ENCODE measurements around the gene MYL12B.

The MYL12B gene

DNA sequence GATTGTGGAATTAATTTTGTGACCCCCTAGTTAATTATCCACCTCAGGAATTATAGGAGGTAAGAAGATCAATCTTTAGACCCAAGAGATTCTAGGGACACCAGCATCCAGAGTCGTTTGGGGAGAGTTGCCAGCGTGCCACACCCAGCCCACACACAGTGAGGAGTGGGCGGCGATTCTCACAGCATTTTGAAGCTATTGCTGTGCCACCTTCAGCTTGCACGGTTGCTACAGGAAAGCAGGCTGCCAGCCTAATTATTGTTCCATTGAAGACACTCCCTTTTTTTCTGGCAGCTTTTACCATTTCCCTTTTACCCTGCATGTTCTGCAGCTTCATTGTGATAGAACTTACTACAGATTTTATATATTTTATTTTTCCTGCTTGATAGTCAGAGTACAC is 27.5 kb upstream of the MYL12B start:
- in situ Hi-C loops (cut with HindIII; ENCODE audit: low sequenced_read_pairs) = no loop called here

DNA sequence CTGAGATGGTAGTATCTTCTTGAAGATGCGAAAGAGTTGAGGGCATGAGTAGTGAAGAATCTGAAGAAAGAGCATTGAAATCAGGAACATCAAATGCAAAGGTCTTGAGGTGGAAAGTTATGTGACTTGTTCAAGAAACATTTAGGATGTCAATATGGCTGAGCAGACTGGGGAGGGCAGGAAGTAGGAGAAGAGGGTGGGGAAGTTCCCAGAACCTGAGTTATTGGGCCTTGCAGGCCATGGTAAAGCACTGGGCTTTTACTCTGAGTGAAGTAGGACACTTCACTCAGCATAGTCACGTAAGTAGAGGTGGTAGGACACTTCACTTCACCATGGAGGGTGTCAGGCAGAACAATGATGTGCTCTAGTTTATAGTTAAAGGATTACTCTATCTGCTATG is 26.1 kb upstream of the MYL12B start:
- in situ Hi-C loops (cut with HindIII; ENCODE audit: low sequenced_read_pairs) = no loop called here

DNA sequence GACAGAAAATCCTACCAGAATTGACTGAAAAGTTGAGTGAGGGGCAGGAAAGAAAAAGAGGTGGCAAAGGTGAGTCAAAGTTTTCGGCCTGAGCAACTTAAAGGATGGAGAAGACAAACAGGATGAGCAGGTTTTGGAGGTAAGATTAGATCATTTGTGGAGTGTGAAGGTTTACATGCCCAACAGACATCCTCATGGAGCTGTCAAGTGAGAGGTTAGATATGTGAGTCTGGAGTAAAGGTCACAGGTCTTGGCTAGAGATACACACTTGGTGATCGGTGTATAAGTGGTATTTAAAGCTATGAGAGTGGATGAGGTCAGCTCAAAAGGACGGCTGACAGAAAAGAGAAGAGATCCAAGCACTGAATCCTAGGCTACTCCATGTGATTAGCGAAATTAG is 25.5 kb upstream of the MYL12B start:
- in situ Hi-C loops (cut with HindIII; ENCODE audit: low sequenced_read_pairs) = no loop called here

DNA sequence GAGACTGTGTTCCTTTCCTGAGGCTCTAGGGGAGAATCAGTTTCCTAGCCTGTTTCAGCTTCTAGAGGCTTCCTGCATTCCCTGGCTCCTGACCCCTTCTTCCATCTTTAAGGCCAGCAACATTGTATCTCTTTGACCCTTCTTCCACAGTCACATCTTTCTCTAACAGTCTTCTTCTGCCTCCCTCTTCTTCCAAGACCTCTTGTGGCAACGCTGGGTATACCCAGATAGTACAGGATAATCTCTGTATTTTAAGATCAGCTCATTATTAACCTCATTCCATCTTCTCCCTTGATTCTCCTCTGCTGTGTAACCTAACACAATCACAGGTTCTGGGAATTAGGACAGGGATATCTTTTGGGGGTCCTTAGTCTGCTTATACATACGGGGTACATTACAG is 23.2 kb upstream of the MYL12B start:
- in situ Hi-C loops (cut with HindIII; ENCODE audit: low sequenced_read_pairs) = no loop called here

DNA sequence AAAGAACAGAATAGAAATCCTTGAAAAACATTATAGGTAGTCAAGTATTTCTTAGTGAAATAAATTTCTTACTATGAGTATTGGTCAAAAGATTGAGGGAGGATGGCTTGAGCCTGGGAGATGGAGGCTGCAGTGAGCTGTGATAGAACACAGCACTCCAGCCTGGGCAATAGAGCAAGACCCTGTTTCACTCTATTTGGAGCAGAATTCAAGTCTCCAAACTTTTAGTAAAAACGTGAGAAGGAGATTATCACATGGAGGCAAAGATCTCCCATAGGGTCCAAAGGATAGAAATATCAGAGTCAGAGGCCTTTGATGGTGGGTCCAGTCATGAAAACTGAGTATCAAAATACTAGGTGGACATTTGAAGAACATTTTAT is 16.8 kb upstream of the MYL12B start:
- in situ Hi-C loops (cut with HindIII; ENCODE audit: low sequenced_read_pairs) = no loop called here

DNA sequence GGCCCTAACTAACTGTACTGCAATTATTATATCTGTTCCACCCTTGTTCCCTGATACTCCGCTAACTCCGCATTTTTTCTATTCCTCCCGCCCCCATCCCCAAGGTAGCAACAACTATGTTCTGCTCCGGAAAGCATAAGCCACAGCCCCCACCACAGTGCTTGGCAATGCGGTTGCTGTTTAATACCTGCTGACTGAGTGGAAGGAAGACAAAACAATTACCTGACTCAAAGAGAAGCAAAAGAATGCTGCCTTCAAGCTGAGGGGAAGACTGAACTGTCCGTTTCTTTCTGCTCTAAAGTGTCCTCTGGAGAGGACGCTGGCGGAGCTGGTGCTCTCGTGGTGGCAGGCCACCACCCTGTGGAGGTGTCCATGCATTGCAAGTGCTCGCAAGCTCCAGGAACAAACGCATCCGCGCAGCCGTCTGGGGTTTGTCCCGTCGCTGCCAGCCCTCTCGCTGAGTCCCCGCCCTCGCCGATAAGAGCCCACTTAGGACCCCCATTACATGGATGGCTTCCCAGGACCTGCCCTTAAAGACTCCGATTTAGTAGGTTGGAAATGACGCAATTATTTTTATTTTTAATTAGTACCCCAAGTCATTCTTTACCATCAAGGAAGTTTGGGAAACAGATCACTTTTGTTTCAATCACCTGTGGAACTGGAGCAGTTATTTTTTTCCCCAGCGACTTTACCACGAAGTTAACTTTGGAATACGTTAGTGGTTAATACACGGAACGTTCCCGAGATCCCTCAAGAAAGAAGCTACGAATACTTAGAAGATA is 15.9 kb upstream of the MYL12B start:
- in situ Hi-C loops (cut with HindIII; ENCODE audit: low sequenced_read_pairs) = no loop called here

DNA sequence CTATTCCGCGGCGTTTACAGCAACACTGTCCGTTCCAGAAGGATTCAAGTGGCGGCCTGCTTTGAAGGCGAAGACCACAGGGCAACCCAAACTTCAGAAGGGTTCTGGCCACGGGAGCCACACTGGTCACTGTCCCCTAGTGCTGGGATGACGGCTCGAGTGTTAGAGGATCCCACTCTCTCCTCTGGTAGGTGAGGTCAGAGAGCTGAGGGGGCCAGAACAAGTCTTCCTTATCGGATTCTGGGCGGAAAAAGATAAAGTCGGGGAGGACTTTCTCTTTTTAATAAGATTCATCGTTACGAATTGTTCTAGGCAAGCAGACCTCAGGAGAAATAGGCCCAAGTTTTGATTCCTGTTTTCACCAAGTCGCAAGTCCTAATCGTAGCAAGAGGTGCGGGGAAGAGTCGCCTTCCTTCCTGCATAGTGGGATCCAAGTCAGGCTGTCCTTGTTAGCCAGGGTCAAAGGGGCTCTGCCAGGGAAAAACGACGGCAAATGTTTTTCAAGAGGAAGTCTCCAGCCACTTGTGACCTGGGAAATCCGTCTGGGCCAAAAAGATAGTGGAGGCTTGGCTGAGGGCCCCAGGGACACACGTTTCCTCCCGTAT is 15.2 kb upstream of the MYL12B start:
- in situ Hi-C loops (cut with HindIII; ENCODE audit: low sequenced_read_pairs) = no loop called here

DNA sequence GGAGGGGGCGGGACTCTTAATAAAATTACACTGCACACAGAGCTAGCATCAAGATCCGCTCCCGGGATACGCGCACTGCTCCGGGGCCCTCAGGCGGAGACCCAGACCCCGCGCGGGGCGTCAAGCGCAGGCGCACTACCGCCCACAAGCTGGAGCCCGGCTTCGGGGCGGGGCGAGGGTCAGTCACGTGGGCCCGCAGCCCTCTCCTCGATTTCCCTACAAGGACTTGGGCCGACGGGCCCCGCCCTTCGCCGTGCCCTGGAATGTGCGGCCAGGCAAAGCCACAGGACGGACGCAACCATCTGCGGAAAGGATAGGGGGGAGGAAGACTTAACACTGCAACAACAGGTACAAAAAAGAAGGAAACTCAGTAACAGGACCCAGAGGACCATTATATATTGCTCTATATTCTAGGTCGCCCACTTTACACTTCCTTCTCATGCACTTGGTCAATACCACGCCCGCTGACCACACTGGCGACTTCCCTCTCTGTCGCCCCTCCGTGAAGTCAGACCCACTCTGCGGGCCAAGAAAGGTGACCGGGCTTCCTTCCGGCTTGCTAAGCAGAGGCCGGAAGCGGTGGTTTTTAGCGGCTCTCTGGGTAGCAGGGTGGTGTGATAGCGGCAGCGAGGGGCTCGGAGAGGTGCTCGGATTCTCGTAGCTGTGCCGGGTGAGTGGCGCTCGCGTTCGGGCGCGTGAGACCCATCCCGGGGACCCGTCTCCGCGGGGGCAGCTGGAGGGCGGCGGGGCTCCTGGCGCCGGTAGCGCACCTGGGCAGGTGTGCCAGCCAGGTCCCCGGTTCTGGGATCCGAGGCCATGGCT is 14.5 kb upstream of the MYL12B start, which contains the start of gene MYL12A:
Gene MYL12A (plus strand): TSS at position 562 of the 822 bp plus-strand sequence. CDS start 5,447 bp downstream, outside the sequence.
- in situ Hi-C loops (cut with HindIII; ENCODE audit: low sequenced_read_pairs) = no loop called here

DNA sequence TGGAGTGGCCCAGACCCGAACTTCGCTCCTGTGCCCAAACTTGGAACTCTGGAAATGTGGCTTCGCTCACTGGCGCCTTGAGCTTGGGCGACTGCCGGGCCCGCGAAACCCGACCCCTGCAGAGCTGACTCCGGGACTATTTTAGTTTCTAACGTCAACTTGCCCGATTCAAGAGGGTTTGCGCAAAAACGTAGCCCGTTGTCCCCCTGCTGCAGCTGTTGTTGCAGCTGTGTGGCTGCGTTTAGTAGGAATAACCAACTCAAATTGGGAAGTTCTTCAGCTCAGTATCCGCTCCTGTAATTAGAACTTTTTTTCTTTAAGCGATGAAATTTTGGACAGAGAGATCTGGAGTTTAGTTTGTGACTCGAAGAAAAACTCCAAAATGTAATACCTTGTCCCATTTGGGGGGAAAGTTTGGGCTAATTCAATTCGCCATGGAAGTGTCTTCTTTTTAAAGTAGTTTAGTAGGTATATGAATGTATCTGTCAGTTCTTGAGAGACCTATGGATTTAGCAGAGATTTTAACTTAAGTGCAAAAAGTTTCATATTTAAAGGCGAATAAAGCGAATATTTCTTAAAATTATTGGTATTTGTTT is 13.8 kb upstream of the MYL12B start:
- in situ Hi-C loops (cut with HindIII; ENCODE audit: low sequenced_read_pairs) = no loop called here

DNA sequence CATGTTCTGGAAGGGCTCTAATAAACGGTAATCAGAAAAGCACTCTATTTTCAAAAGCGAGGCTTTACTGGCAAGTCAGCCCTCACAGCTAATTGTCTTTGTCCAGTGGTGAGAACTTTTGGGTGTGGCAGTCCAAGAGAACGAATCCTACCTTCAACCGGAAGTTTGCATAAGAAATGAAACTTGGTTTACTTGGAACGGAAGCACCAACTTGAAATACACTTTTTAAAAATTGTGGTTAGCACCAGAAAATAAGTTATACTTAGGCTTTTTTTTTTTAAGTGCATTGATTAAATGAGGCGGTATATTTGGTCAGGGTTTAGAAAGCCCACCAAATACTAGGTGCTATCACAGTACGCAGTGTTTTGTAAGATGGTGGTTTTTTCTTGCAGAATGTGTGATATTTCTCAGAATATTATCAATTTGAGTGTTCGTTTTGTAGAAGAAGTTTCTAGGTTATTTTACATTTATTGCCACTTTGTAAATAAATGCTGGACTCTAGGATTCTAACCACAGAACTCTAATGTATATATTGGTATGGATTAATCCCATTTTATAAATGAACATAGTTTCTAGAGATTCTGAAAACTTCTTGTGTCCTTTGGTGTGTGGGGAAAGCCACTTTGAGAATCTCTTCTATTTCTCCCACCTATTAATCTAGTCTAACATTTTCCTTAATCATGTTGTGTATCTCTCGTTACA is 13.1 kb upstream of the MYL12B start:
- in situ Hi-C loops (cut with HindIII; ENCODE audit: low sequenced_read_pairs) = no loop called here

DNA sequence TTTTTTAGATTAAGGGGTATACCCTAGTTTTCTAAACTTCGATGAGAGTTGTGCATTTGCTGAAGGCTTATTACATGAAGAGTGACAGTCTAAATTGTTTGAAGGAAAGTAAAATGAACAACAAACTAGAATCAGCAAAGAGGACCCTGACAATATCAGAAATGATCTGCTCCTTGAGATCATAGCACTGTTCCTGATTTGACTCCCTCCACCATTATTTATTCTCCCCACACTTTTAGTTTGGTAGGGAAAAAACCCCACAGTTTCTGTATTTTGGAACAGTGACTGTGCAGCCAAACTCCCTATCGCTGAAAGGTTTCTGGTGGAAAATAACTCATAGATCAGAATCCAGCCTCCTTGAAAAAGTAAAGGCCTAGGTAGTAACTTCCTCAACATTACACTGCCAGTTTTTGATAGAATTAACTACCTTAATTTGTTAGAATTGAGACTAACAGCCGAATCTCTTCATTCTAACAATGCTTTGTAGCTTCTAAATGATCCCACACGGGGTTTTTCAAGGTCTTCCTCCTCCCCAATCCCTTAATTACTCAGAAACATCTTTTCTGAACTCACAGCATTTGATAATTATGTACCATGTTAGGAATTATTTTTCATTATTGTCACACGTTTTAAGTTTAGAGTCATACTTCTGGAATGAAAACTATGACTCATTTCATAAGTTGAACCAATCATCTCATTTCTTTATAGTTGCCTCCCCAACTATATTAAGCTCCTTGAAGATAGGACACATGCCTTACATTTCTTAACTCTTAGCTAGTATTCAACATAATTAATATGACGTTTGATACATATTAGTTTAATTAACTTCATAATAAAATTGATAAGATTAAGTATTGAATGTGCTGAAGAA is 11.5 kb upstream of the MYL12B start:
- in situ Hi-C loops (cut with HindIII; ENCODE audit: low sequenced_read_pairs) = loop anchor here (5.0 kb wide), 1 partner anchor 417 kb away; no protein-coding TSS in a partner anchor

DNA sequence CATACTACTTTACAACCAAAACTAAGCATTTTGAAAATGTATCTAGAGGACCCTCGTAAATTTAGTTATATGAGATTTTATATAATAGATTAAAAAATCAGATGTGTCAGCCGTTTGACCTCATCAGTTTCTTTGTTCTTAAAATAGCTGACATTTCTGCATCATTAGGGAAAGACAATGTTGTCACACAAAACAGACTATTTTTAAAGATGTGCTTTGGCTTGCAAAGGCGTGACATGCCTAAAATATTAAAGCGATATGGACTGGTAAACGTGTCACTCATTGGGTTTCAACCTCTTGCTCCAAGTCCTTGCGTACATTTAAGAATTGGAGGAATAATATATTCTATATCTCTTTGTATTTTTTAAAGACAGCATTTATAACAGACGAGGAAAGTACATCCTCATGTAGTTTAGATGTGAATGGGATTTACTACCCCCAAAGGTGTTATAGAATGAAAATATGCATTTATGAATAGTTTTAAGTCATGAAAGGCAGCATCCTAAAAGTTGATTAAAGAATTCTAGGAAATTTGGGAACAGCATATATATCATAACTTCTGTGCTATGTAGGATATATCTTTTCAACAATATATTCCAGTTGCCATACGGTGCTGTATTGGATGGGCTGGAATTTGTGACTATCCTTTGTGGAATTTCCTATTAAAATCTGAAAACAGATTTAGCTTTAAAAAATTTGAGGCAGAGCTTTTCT is 10.5 kb upstream of the MYL12B start:
- in situ Hi-C loops (cut with HindIII; ENCODE audit: low sequenced_read_pairs) = loop anchor here (5.0 kb wide), 1 partner anchor 416 kb away; no protein-coding TSS in a partner anchor

DNA sequence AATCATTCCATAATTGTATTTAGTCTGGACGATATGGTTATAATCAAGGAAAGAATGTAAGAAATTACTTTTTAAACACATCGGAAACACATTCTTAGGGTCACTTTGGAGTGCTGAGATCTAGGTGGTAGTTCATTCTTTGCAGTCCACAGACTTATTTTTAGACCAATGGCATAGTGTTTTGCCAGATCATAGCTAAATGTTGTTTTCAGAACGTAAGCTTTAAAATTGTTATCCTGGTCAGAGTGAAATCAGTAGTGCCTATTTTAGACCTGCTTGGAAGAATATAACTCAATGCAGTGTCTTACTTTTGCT is 10.0 kb upstream of the MYL12B start:
- in situ Hi-C loops (cut with HindIII; ENCODE audit: low sequenced_read_pairs) = loop anchor here (5.0 kb wide), 1 partner anchor 415 kb away; no protein-coding TSS in a partner anchor

DNA sequence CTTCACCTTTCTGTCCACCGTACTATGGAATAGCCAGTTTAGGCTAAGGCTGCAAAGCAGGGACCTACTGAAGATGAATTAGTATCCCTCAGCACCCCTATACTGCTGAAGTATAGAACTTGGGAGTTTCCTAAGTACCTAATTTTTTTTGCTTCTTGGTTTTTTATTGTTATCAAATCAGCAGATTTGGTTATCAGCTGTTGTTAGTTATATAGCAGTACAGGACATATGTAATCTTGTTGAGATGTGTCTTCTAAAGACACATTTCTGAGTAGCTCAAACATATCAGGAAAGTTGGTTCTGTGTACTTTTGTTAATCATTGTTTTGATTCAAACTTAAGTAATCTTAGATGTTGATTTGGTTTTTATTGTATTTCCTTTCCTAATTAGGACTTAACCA is 9.1 kb upstream of the MYL12B start:
- in situ Hi-C loops (cut with HindIII; ENCODE audit: low sequenced_read_pairs) = loop anchor here (5.0 kb wide), 1 partner anchor 414 kb away; no protein-coding TSS in a partner anchor

DNA sequence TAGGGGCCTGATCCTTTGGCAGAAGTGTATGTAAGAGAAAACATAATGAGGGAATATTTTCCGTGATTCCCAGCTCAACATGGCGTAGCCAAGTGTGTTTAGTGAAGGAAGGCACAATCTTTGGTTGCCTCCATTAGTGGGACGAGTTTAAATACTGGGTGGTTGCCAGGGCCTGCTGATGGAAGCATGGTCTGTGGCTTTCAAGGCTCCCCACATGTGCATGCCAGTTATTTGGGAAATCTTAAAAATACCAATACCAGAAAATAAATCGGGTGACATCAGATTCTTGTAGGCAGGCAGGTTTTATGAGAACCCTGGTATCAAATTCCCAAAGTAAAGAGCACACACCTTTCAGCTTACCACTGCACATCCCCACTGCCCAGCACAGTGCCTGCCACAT is 7.2 kb upstream of the MYL12B start:
- in situ Hi-C loops (cut with HindIII; ENCODE audit: low sequenced_read_pairs) = loop anchor here (5.0 kb wide), 1 partner anchor 413 kb away; no protein-coding TSS in a partner anchor

DNA sequence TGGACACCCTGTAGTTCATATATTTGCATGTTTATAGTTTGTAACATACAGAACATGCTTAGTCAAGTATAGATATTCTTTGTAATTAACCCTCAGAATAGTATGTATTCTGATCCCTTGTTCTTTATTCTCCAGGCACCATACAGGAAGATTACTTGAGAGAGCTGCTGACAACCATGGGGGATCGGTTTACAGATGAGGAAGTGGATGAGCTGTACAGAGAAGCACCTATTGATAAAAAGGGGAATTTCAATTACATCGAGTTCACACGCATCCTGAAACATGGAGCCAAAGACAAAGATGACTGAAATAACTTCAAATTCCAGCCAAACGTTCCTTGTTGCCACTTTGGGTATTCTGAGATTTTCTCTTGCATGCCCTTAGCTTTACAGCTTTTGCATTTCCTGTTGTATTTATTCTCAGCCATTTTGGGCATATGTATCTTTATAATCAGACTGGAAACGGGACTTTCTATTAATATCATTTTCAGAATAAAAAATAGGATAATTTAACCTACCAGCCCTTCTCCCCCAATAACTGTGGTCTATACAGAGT is 6.2 kb upstream of the MYL12B start:
- in situ Hi-C loops (cut with HindIII; ENCODE audit: low sequenced_read_pairs) = no loop called here

DNA sequence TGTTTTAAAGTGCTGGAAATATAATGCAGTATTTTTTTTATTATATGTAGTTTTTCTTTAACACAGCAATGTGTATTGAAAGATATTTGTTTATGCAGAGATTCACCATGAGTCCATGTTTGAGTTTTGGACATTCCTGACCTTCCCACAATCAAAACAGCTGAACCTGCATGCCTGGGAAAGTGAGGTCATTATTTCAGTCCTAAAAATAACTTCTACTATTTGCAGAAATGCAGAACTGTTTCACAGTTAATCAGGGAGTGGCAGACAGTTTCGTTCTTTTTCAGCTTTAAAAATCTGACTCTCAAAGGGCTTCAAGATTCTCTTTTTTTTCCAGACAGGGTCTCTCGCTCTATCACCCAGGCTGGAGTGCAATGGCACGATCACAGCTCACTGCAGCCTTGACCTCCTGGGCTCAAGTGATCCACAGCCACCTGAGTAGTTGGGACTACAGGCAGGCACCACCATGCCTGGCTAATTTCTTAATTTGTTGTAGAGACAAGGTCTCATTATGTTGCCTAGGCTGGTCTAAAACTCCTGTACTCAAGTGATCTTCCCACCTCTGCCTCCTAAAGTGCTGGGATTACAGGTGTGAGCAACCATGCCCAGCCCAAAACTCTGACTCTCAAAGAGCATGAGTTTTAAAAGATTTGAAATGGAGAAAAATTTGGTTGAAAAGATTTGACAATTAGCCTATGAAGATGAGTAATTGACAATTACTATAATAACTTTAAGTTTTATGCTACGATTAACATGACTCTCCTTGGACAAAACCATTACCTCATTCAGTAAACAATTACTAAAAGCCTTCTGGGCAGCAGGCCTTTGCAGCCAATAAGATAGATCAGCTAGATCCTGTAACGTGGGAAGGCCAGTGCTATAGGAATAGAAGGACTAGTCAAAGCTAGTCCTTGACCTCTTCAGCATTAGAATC is 5.0 kb upstream of the MYL12B start:
- in situ Hi-C loops (cut with HindIII; ENCODE audit: low sequenced_read_pairs) = no loop called here
